Left colon (tissue), 2 donors: ENCODE measurements around the gene VRK3. TPM values are rescaled to one million over a fixed set of nuclear protein-coding genes. Genes with fewer than 3 reads are reported as not detected.
"Not testable (repeated sequence)": the region's sequence is repeated elsewhere in the genome, so short reads cannot be mapped to it uniquely, and the experiment has no call there.

Experiments
- ATAC-seq: fragments of 200-7000 bp; cut with Tn5 transposase; one replicate; pipeline ENCODE4 v1.9.1; 2020; ENCODE audit warnings: mild to moderate bottlenecking, moderate library complexity
- DNase-seq, 2 donors: peaks; one replicate each; pipeline ENCODE4 v3.0.0-alpha.2; 2020
- intact Hi-C, 2 donors: fragments of 100-400 bp; cut with DNase I in 1 of 2; cut with micrococcal nuclease in 1 of 2; formaldehyde crosslinking; loops; one replicate each; pipeline versions ENCODE4 v1.11.2 to v1.14.0; 2022; cut with DNase I, micrococcal nuclease
- total RNA-seq, 2 donors: library from RNA; stranded (reverse); fragmentation: NEBNext Ultra II Directional; extraction: Animal tissue kit (Norgen Biotek cat#: 25700); gene quantifications; one replicate each; pipeline ENCODE4 v1.2.1, GENCODE V29; 2021
- donor health status: DM: no; HTN: no; CAD: no.
- donor health status: DM: yes; HTN: yes; CAD: no.

The VRK3 gene
- total RNA-seq, 2 donors from 2014 or later, result 48.2 to 55.3 TPM

GRCh38 chr19:49946415-49946814 lies 78.8 kb downstream of the VRK3 start:
- ATAC-seq, result no peak
- no peak for DNase-seq
- intact Hi-C loops, result no loop called here

- intact Hi-C loops, ATAC-seq, DNase-seq: not testable (repeated sequence)
Observed at GRCh38 chr19:49944567-49944966, 80.6 kb downstream of the VRK3 start.

GRCh38 chr19:49940482-49940791 lies 84.7 kb downstream of the VRK3 start:
- intact Hi-C loops, result no loop called here
- DNase-seq, result no peak
- no peak for ATAC-seq

- no peak for DNase-seq
- intact Hi-C loops, result loop anchor here in 1 of 2 donors (5.0 kb wide), 1 partner anchor 42 kb away; no protein-coding TSS in a partner anchor
- no peak for ATAC-seq
Observed at GRCh38 chr19:49939721-49940481, 85.3 kb downstream of the VRK3 start.

- no peak for DNase-seq
- intact Hi-C loops, result loop anchor here in 1 of 2 donors (5.0 kb wide), 1 partner anchor 44 kb away; no protein-coding TSS in a partner anchor
- no peak for ATAC-seq
Observed at GRCh38 chr19:49938662-49939061, 86.5 kb downstream of the VRK3 start.

GRCh38 chr19:49937750-49938381 lies 87.3 kb downstream of the VRK3 start:
- ATAC-seq (peak; percentile 89), DNase-seq (peak in 1 of 2 donors; percentile 81)
- intact Hi-C loops, result loop anchor here in 1 of 2 donors (5.0 kb wide), 1 partner anchor 44 kb away; no protein-coding TSS in a partner anchor

GRCh38 chr19:49936549-49936948 lies 88.6 kb downstream of the VRK3 start:
- intact Hi-C loops, result loop anchor here in 1 of 2 donors (5.0 kb wide), 1 partner anchor 46 kb away; no protein-coding TSS in a partner anchor
- DNase-seq (no peak), ATAC-seq (no peak)

GRCh38 chr19:49933643-49934042 lies 91.5 kb downstream of the VRK3 start:
- intact Hi-C loops, result no loop called here
- no peak for DNase-seq
- ATAC-seq, result no peak

- no peak for ATAC-seq
- intact Hi-C loops, result no loop called here
- no peak for DNase-seq
Observed at GRCh38 chr19:49932731-49933131, 92.4 kb downstream of the VRK3 start.

- no peak for ATAC-seq
- DNase-seq, result no peak
- intact Hi-C loops, result no loop called here
Observed at GRCh38 chr19:49932041-49932451, 93.1 kb downstream of the VRK3 start.

- no peak for ATAC-seq
- intact Hi-C loops, result no loop called here
Observed at GRCh38 chr19:49931293-49932040, 93.7 kb downstream of the VRK3 start.

GRCh38 chr19:49930483-49931011 lies 94.6 kb downstream of the VRK3 start:
- ATAC-seq (no peak), DNase-seq (peak; percentile 35 to 49)
- intact Hi-C loops, result no loop called here

More at GRCh38 chr19:49931293-49932040, 93.7 kb downstream of the VRK3 start:
- no peak for DNase-seq

GRCh38 chr19:49929611-49930482 lies 95.3 kb downstream of the VRK3 start:
- DNase-seq, result peak; percentile 93 to 96
- intact Hi-C loops, result no loop called here
- peak; percentile 84 for ATAC-seq

- intact Hi-C loops, result no loop called here
- peak; percentile 84 to 93 for DNase-seq
- ATAC-seq, result peak; percentile 71
Observed at GRCh38 chr19:49929121-49929610, 96.0 kb downstream of the VRK3 start, which contains the start of the genes ATF5 and NUP62. Gene ATF5, plus strand, starts transcription at chr19:49929205. Its CDS starts 1,646 bp downstream, at chr19:49930851. Gene NUP62, minus strand, starts transcription at chr19:49929504. Its CDS starts 19,697 bp downstream, at chr19:49909807.

GRCh38 chr19:49927526-49928264 lies 97.5 kb downstream of the VRK3 start:
- ATAC-seq (no peak), DNase-seq (no peak)
- intact Hi-C loops, result no loop called here

- intact Hi-C loops, result no loop called here
- DNase-seq, result no peak
- no peak for ATAC-seq
Observed at GRCh38 chr19:49926515-49926914, 98.7 kb downstream of the VRK3 start.
